ENCODE measurements around the gene MAP3K21. TPM values are rescaled to one million over a fixed set of nuclear protein-coding genes. Genes with fewer than 3 reads are reported as not detected.

Gene MAP3K21
- total and polyA plus RNA-seq, 9 of the 15 experiments (the other 6 are each of a cell fraction or from before 2014, with no cell fraction given): 0.23 to 0.86 (median 0.49) TPM

GRCh38 chr1:233390842-233391737 is 63.6 kb downstream of the MAP3K21 start:
- Histone ChIP-seq H3K27me3 (ENCODE audit: control insufficient read depth in 2 of 2, insufficient read depth in 2 of 2, low read length in 2 of 2) (no peaks in the 10 kb centered on the region), H4K20me1 (replicated peaks; ENCODE audit: control insufficient read depth, insufficient read depth, low read length) (no peaks in the 10 kb centered on the region), H3K9me1 (ENCODE audit: control insufficient read depth, insufficient read depth, low read length) (no peaks in the 10 kb centered on the region), H3K9me3 (replicated peaks; ENCODE audit: control insufficient read depth, insufficient read depth, low read depth, low read length) (no peaks in the 10 kb centered on the region), H3K9ac (ENCODE audit: insufficient read depth in 1 of 2, low read depth in 2 of 2, low read length in 2 of 2) (no peak overlapping the region), H3K4me1 (replicated peaks in 1 of 2; ENCODE audit: control insufficient read depth in 2 of 2, insufficient read depth in 2 of 2, low read length in 2 of 2) (no peaks in the 10 kb centered on the region; a peak in 1 of 5 replicates), H3K79me2 (ENCODE audit: control insufficient read depth, insufficient read depth, low read length) (no peaks in the 10 kb centered on the region), H2AFZ (ENCODE audit: low read depth, low read length) (no peak overlapping the region), H3K27ac (ENCODE audit: extremely low read depth, low read depth, low read length) (no peak overlapping the region), H3K4me2 (ENCODE audit: insufficient read depth, low read length) (no peak overlapping the region), H3K4me3 (no peak overlapping the region), H3K36me3 (ENCODE audit: control insufficient read depth, insufficient read depth, low read length) (no peaks in the 10 kb centered on the region)
- CTCF ChIA-PET (ENCODE audit: low intra/inter-chr PET ratio): no interaction called here
- POLR2A ChIA-PET: interaction anchor here (1.5 kb wide), 1 partner anchor 10 kb away, joined by 3 read pairs; no protein-coding TSS in a partner anchor
- FAIRE-seq (no peak), DNase-seq (ENCODE audit: extremely low read depth in 1 of 4, low spot score in 3 of 4) (no peak), ATAC-seq (no peak)
- in situ Hi-C loops (cut with MboI): loop anchor here (25.0 kb wide), 1 partner anchor 671 kb away; no protein-coding TSS in a partner anchor
- TF ChIP-seq EWSR1 (IDR thresholded peaks at IDR 0.05; ENCODE audit: borderline replicate concordance, low read depth, partially characterized antibody): no peak
- no peak for TF ChIP-seq ZNF347 (CRISPR knock-in tag; IDR thresholded peaks at IDR 0.05; ENCODE audit: low read depth)
- TF ChIP-seq CBX8 (IDR thresholded peaks at IDR 0.05; ENCODE audit: borderline replicate concordance, extremely low read depth, low read depth, low read length, poor library complexity, severe bottlenecking): no peak
- TF ChIP-seq ZNF143 (CRISPR knock-in tag; IDR thresholded peaks at IDR 0.05): no peak
- no peak for TF ChIP-seq HMG20A (CRISPR knock-in tag; conservative IDR thresholded peaks at IDR 0.05)
- TF ChIP-seq RB1 (IDR thresholded peaks at IDR 0.05; ENCODE audit: low read depth): no peak
- TF ChIP-seq CEBPG (CRISPR knock-in tag; IDR thresholded peaks at IDR 0.05): no peak
- TF ChIP-seq CEBPG (tag; conservative IDR thresholded peaks at IDR 0.05 in 1 of 2, IDR thresholded peaks at IDR 0.05 in 1 of 2): no peak
- no peak for TF ChIP-seq ZNF668 (CRISPR knock-in tag; IDR thresholded peaks at IDR 0.05)
- TF ChIP-seq, protein P1, sequence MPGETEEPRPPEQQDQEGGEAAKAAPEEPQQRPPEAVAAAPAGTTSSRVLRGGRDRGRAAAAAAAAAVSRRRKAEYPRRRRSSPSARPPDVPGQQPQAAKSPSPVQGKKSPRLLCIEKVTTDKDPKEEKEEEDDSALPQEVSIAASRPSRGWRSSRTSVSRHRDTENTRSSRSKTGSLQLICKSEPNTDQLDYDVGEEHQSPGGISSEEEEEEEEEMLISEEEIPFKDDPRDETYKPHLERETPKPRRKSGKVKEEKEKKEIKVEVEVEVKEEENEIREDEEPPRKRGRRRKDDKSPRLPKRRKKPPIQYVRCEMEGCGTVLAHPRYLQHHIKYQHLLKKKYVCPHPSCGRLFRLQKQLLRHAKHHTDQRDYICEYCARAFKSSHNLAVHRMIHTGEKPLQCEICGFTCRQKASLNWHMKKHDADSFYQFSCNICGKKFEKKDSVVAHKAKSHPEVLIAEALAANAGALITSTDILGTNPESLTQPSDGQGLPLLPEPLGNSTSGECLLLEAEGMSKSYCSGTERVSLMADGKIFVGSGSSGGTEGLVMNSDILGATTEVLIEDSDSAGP (CRISPR knock-in tag; IDR thresholded peaks at IDR 0.05): no peak
- TF ChIP-seq HLTF (IDR thresholded peaks at IDR 0.05): no peak
- no peak for TF ChIP-seq RBFOX2 (IDR thresholded peaks at IDR 0.05; ENCODE audit: low read depth, low read length)
- no peak for TF ChIP-seq SMAD4 (CRISPR knock-in tag; conservative IDR thresholded peaks at IDR 0.05)
- TF ChIP-seq ZKSCAN1 (IDR thresholded peaks at IDR 0.05; ENCODE audit: low read depth, low read length): no peak
- no peak for TF ChIP-seq XRCC3 (IDR thresholded peaks at IDR 0.05)
- TF ChIP-seq PHF20 (IDR thresholded peaks at IDR 0.05; ENCODE audit: partially characterized antibody): no peak
- TF ChIP-seq GMEB1 (CRISPR knock-in tag; IDR thresholded peaks at IDR 0.05): no peak
- 2% methylated on average over 3 of the region's 3 CpGs for WGBS (ENCODE audit: insufficient coverage, low coverage, missing lambda C conversion rate)
- intact Hi-C loops (cut with micrococcal nuclease): loop anchor here (10.0 kb wide), 1 partner anchor 924 kb away; no protein-coding TSS in a partner anchor
- no TSS peak for BruUV-seq (replicated peaks)
